D721Med (cell line): Measurements from ENCODE around the gene PHKA2.
A peak's percentile ranks its signal among the peaks of the same experiment; 100 is the strongest.

ENCODE experiments used
- DNase-seq: peaks from one replicate; pipeline ENCODE4 v3.0.0; 2011; ENCODE audit warnings: low spot score; ENCODE audit not compliant: insufficient read length
- FAIRE-seq: peaks from 2 replicates; lab custom pipeline; 2011; peaks lifted over from hg19 to GRCh38; lab: Jason Lieb, UNC
- CTCF ChIP-seq: IDR thresholded peaks from 2 replicates; pipeline ENCODE4 v1.5.1; 2012; ENCODE audit warnings: mild to moderate bottlenecking, control low read depth; ENCODE audit not compliant: insufficient read depth; ENCODE audit errors: missing control alignments

PHKA2 gene

GRCh38 chrX:18887177-18887824 is 96.6 kb downstream of the PHKA2 start:
- TF ChIP-seq CTCF: no peak
- no peak for FAIRE-seq
- DNase-seq: no peak

- peak; percentile 31 for TF ChIP-seq CTCF
- FAIRE-seq (no peak), DNase-seq (no peak)
Observed at GRCh38 chrX:18886344-18887161, 97.4 kb downstream of the PHKA2 start.

- no peak for FAIRE-seq
- no peak for DNase-seq
- TF ChIP-seq CTCF: no peak
Observed at GRCh38 chrX:18886005-18886343, 97.9 kb downstream of the PHKA2 start.

GRCh38 chrX:18885328-18886004 is 98.4 kb downstream of the PHKA2 start:
- DNase-seq (no peak), FAIRE-seq (no peak)
- no peak for TF ChIP-seq CTCF

- DNase-seq (no peak), FAIRE-seq (no peak)
- TF ChIP-seq CTCF: no peak
Observed at GRCh38 chrX:18884916-18885315, 99.0 kb downstream of the PHKA2 start.

- FAIRE-seq (no peak), DNase-seq (no peak)
- TF ChIP-seq CTCF: no peak
Observed at GRCh38 chrX:18883961-18884765, 99.8 kb downstream of the PHKA2 start.
